K562 (cell line): ENCODE measurements around the gene NRXN3. TPM values are rescaled to one million over a fixed set of nuclear protein-coding genes. Genes with fewer than 3 reads are reported as not detected.

ENCODE experiments used
- BRD9 ChIP-seq: fragments of 450-650 bp; IDR thresholded peaks from 2 replicates; pipeline ENCODE4 v1.6.1; 2018; ENCODE audit warnings: low read depth; ENCODE audit not compliant: partially characterized antibody
- BRF1 ChIP-seq: IDR thresholded peaks from 3 replicates; pipeline ENCODE4 v1.6.1; 2011; ENCODE audit warnings: borderline replicate concordance, mild to moderate bottlenecking; ENCODE audit not compliant: insufficient read length; ENCODE audit errors: extremely low read depth
- FOXJ2 ChIP-seq: fragments of 200-800 bp; sonication (Bioruptor generic); IDR thresholded peaks from 2 replicates; pipeline ENCODE4 v1.6.1; 2016; ENCODE audit warnings: missing genetic modification characterization, missing compliant biosample characterization
- POLR2A ChIP-seq: fragments of 450-650 bp; conservative IDR thresholded peaks from 2 replicates; pipeline ENCODE4 v1.6.1; 2016
- SMAD3 ChIP-seq: fragments of 450-650 bp; formaldehyde crosslinking; conservative IDR thresholded peaks from 2 replicates; pipeline ENCODE4 v1.4.0; 2020; ENCODE audit warnings: mild to moderate bottlenecking
- SREBF2 ChIP-seq: sonication (generic); formaldehyde crosslinking; IDR thresholded peaks from 2 replicates; pipeline ENCODE4 v1.4.0; 2020; ENCODE audit warnings: mild to moderate bottlenecking, missing genetic modification reagents
- XRCC3 ChIP-seq: fragments of 450-650 bp; IDR thresholded peaks from 2 replicates; pipeline ENCODE4 v1.6.1; 2017; ENCODE audit warnings: mild to moderate bottlenecking, moderate library complexity
- ZNF263 ChIP-seq: sonication (generic); formaldehyde crosslinking; IDR thresholded peaks from 2 replicates; pipeline ENCODE4 v1.8.0; 2022; ENCODE audit warnings: mild to moderate bottlenecking, missing genetic modification reagents, borderline replicate concordance
- ZSCAN32 ChIP-seq: fragments of 450-650 bp; formaldehyde crosslinking; IDR thresholded peaks from 2 replicates; pipeline ENCODE4 v1.4.0; 2020; ENCODE audit warnings: mild to moderate bottlenecking, moderate library complexity
- polyA plus RNA-seq, 8 experiments: library from polyadenylated mRNA; depleted of rRNA in 4 of 8; stranded (reverse) in 5 of 8; unstranded in 3 of 8; fragments of >200 nt; fragmentation: Nextera tagmentation in 2 of 8; fragmentation: Illumina TruSeq in 1 of 8; extraction: Ambion mirVana in 2 of 8; extraction: Trizol in 1 of 8; gene quantifications; 2 replicates each; pipeline versions ENCODE4 v1.2.1 to v1.2.3, GENCODE V29; 2011 to 2014; ENCODE audit warnings: inconsistent platforms in 1 of 8, missing spikeins in 1 of 8
- total RNA-seq, 7 experiments: library from RNA; depleted of rRNA in 6 of 7; stranded (reverse); fragments of >200 nt in 6 of 7; fragmentation: Illumina TruSeq in 2 of 7; extraction: Trizol in 2 of 7; gene quantifications; 2 replicates each; pipeline versions ENCODE4 v1.2.1 to v1.2.3, GENCODE V29; 2011 to 2021; ENCODE audit warnings: low replicate concordance in 1 of 7
- TF ChIP-seq, protein P1 (sequence below): fragments of 450-650 bp; IDR thresholded peaks from 2 replicates; pipeline ENCODE4 v1.6.1; 2016; ENCODE audit warnings: mild to moderate bottlenecking, moderate library complexity
- TF ChIP-seq, protein P2 (sequence below): fragments of 250-450 bp; sonication (Bioruptor Pico); IDR thresholded peaks from 2 replicates; pipeline ENCODE4 v1.6.1; 2021; ENCODE audit warnings: mild to moderate bottlenecking
- TF ChIP-seq, protein P3 (sequence below): fragments of 450-650 bp; formaldehyde crosslinking; IDR thresholded peaks from 2 replicates; pipeline ENCODE4 v1.4.0; 2020; ENCODE audit warnings: mild to moderate bottlenecking
- TF ChIP-seq, protein P4 (sequence below): fragments of 250-450 bp; sonication (Bioruptor Pico); IDR thresholded peaks from 2 replicates; pipeline ENCODE4 v1.4.0; 2020; ENCODE audit warnings: borderline replicate concordance
- TF ChIP-seq, protein P5 (sequence below): sonication (generic); formaldehyde crosslinking; IDR thresholded peaks from 2 replicates; pipeline ENCODE4 v1.9.0; 2022; ENCODE audit warnings: mild to moderate bottlenecking, missing genetic modification reagents

NRXN3 gene
- total and polyA plus RNA-seq, 9 of the 15 experiments (the other 6 are each of a cell fraction or from before 2014, with no cell fraction given), result 0.09 TPM; not detected in 8

DNA sequence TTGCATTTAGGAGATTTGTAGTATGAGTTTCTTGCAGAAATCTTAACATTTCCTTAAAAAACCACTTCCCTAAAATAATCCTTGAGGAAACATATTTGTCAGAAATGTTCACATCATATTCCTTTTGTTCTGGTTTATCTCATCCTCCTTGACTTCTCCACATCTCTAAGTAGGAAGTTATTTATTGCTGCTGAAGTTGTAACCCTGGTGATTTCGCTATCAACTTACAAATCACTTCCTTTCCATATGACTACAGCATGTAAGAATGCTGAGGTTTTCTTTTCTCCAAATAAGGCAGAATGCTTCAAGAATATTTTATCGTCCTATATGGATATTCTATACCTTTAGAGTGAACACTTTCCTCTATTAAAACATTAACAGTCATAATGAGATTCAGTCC, 751.7 kb downstream of the NRXN3 start (continued):
- TF ChIP-seq, protein P1, sequence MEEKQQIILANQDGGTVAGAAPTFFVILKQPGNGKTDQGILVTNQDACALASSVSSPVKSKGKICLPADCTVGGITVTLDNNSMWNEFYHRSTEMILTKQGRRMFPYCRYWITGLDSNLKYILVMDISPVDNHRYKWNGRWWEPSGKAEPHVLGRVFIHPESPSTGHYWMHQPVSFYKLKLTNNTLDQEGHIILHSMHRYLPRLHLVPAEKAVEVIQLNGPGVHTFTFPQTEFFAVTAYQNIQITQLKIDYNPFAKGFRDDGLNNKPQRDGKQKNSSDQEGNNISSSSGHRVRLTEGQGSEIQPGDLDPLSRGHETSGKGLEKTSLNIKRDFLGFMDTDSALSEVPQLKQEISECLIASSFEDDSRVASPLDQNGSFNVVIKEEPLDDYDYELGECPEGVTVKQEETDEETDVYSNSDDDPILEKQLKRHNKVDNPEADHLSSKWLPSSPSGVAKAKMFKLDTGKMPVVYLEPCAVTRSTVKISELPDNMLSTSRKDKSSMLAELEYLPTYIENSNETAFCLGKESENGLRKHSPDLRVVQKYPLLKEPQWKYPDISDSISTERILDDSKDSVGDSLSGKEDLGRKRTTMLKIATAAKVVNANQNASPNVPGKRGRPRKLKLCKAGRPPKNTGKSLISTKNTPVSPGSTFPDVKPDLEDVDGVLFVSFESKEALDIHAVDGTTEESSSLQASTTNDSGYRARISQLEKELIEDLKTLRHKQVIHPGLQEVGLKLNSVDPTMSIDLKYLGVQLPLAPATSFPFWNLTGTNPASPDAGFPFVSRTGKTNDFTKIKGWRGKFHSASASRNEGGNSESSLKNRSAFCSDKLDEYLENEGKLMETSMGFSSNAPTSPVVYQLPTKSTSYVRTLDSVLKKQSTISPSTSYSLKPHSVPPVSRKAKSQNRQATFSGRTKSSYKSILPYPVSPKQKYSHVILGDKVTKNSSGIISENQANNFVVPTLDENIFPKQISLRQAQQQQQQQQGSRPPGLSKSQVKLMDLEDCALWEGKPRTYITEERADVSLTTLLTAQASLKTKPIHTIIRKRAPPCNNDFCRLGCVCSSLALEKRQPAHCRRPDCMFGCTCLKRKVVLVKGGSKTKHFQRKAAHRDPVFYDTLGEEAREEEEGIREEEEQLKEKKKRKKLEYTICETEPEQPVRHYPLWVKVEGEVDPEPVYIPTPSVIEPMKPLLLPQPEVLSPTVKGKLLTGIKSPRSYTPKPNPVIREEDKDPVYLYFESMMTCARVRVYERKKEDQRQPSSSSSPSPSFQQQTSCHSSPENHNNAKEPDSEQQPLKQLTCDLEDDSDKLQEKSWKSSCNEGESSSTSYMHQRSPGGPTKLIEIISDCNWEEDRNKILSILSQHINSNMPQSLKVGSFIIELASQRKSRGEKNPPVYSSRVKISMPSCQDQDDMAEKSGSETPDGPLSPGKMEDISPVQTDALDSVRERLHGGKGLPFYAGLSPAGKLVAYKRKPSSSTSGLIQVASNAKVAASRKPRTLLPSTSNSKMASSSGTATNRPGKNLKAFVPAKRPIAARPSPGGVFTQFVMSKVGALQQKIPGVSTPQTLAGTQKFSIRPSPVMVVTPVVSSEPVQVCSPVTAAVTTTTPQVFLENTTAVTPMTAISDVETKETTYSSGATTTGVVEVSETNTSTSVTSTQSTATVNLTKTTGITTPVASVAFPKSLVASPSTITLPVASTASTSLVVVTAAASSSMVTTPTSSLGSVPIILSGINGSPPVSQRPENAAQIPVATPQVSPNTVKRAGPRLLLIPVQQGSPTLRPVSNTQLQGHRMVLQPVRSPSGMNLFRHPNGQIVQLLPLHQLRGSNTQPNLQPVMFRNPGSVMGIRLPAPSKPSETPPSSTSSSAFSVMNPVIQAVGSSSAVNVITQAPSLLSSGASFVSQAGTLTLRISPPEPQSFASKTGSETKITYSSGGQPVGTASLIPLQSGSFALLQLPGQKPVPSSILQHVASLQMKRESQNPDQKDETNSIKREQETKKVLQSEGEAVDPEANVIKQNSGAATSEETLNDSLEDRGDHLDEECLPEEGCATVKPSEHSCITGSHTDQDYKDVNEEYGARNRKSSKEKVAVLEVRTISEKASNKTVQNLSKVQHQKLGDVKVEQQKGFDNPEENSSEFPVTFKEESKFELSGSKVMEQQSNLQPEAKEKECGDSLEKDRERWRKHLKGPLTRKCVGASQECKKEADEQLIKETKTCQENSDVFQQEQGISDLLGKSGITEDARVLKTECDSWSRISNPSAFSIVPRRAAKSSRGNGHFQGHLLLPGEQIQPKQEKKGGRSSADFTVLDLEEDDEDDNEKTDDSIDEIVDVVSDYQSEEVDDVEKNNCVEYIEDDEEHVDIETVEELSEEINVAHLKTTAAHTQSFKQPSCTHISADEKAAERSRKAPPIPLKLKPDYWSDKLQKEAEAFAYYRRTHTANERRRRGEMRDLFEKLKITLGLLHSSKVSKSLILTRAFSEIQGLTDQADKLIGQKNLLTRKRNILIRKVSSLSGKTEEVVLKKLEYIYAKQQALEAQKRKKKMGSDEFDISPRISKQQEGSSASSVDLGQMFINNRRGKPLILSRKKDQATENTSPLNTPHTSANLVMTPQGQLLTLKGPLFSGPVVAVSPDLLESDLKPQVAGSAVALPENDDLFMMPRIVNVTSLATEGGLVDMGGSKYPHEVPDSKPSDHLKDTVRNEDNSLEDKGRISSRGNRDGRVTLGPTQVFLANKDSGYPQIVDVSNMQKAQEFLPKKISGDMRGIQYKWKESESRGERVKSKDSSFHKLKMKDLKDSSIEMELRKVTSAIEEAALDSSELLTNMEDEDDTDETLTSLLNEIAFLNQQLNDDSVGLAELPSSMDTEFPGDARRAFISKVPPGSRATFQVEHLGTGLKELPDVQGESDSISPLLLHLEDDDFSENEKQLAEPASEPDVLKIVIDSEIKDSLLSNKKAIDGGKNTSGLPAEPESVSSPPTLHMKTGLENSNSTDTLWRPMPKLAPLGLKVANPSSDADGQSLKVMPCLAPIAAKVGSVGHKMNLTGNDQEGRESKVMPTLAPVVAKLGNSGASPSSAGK, result no peak
- TF ChIP-seq, protein P2, sequence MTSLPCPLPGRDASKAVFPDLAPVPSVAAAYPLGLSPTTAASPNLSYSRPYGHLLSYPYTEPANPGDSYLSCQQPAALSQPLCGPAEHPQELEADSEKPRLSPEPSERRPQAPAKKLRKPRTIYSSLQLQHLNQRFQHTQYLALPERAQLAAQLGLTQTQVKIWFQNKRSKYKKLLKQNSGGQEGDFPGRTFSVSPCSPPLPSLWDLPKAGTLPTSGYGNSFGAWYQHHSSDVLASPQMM (CRISPR knock-in tag), result no peak
- TF ChIP-seq BRF1 (no peak), BRD9 (no peak), ZNF263 (CRISPR knock-in tag) (no peak), ZSCAN32 (CRISPR knock-in tag) (no peak), FOXJ2 (tag) (no peak), SMAD3 (no peak), POLR2A (no peak), SREBF2 (CRISPR knock-in tag) (no peak), XRCC3 (no peak)
- TF ChIP-seq, protein P3, sequence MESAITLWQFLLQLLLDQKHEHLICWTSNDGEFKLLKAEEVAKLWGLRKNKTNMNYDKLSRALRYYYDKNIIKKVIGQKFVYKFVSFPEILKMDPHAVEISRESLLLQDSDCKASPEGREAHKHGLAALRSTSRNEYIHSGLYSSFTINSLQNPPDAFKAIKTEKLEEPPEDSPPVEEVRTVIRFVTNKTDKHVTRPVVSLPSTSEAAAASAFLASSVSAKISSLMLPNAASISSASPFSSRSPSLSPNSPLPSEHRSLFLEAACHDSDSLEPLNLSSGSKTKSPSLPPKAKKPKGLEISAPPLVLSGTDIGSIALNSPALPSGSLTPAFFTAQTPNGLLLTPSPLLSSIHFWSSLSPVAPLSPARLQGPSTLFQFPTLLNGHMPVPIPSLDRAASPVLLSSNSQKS, result no peak
- TF ChIP-seq, protein P4, sequence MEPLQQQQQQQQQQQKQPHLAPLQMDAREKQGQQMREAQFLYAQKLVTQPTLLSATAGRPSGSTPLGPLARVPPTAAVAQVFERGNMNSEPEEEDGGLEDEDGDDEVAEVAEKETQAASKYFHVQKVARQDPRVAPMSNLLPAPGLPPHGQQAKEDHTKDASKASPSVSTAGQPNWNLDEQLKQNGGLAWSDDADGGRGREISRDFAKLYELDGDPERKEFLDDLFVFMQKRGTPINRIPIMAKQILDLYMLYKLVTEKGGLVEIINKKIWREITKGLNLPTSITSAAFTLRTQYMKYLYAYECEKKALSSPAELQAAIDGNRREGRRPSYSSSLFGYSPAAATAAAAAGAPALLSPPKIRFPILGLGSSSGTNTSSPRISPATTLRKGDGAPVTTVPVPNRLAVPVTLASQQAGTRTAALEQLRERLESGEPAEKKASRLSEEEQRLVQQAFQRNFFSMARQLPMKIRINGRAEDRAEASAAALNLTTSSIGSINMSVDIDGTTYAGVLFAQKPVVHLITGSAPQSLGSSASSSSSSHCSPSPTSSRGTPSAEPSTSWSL, result no peak
- TF ChIP-seq, protein P5, sequence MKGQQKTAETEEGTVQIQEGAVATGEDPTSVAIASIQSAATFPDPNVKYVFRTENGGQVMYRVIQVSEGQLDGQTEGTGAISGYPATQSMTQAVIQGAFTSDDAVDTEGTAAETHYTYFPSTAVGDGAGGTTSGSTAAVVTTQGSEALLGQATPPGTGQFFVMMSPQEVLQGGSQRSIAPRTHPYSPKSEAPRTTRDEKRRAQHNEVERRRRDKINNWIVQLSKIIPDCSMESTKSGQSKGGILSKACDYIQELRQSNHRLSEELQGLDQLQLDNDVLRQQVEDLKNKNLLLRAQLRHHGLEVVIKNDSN, result no peak
